ENCODE measurements around the gene LAMA5.

Gene LAMA5

GRCh38 chr20:62378215-62378614, 11.1 kb upstream of the LAMA5 start:
- TF ChIP-seq TAF1 (IDR thresholded peaks at IDR 0.05; ENCODE audit: low read depth): peak; percentile 32; the same call in 1 of the 2 replicates
- TF ChIP-seq USF1 (IDR thresholded peaks at IDR 0.05): no peak
- TF ChIP-seq EP300 (IDR thresholded peaks at IDR 0.05; ENCODE audit: borderline replicate concordance): peak; percentile 86
- peak; percentile 71 for TF ChIP-seq TEAD4 (IDR thresholded peaks at IDR 0.05)
- TF ChIP-seq MAX (IDR thresholded peaks at IDR 0.05): peak; percentile 84
- peak; percentile 54 for TF ChIP-seq TCF12 (IDR thresholded peaks at IDR 0.05; ENCODE audit: low read depth)

- peak; percentile 100 for TF ChIP-seq TCF12 (IDR thresholded peaks at IDR 0.05; ENCODE audit: low read depth)
- no peak for TF ChIP-seq TAF1 (IDR thresholded peaks at IDR 0.05; ENCODE audit: low read depth)
- peak; percentile 7; the same call in 1 of the 2 replicates for TF ChIP-seq REST (IDR thresholded peaks at IDR 0.05; ENCODE audit: low read depth)
- TF ChIP-seq FOXM1 (IDR thresholded peaks at IDR 0.05; ENCODE audit: borderline replicate concordance, low read depth): peak; percentile 99
- TF ChIP-seq CREB1 (IDR thresholded peaks at IDR 0.05; ENCODE audit: low read depth): no peak
- peak; percentile 35 for TF ChIP-seq USF1 (IDR thresholded peaks at IDR 0.05)
- peak; percentile 99 for TF ChIP-seq ZBTB7A (IDR thresholded peaks at IDR 0.05; ENCODE audit: low read depth)
- peak; percentile 66 for TF ChIP-seq YY1 (IDR thresholded peaks at IDR 0.05; ENCODE audit: low read depth)
- TF ChIP-seq MAX (IDR thresholded peaks at IDR 0.05): peak; percentile 72
- TF ChIP-seq CEBPB (IDR thresholded peaks at IDR 0.05): peak; percentile 53; the same call in 1 of the 2 replicates
- TF ChIP-seq NFIC (IDR thresholded peaks at IDR 0.05): peak; percentile 100
- peak; percentile 30; the same call in 1 of the 2 replicates for TF ChIP-seq RAD21 (IDR thresholded peaks at IDR 0.05; ENCODE audit: low read depth)
- TF ChIP-seq EGR1 (IDR thresholded peaks at IDR 0.05): peak; percentile 62
- peak; percentile 100 for TF ChIP-seq EP300 (IDR thresholded peaks at IDR 0.05; ENCODE audit: borderline replicate concordance)
- TF ChIP-seq TEAD4 (IDR thresholded peaks at IDR 0.05): peak; percentile 96
Observed at GRCh38 chr20:62377615-62378178, 10.6 kb upstream of the LAMA5 start.

GRCh38 chr20:62377064-62377461, 10.0 kb upstream of the LAMA5 start:
- TF ChIP-seq TEAD4 (IDR thresholded peaks at IDR 0.05): no peak
- TF ChIP-seq RAD21 (IDR thresholded peaks at IDR 0.05; ENCODE audit: low read depth): no peak
- TF ChIP-seq REST (IDR thresholded peaks at IDR 0.05; ENCODE audit: low read depth): no peak
- no peak for TF ChIP-seq FOXM1 (IDR thresholded peaks at IDR 0.05; ENCODE audit: borderline replicate concordance, low read depth)
- TF ChIP-seq ZBTB7A (IDR thresholded peaks at IDR 0.05; ENCODE audit: low read depth): no peak
- no peak for TF ChIP-seq TAF1 (IDR thresholded peaks at IDR 0.05; ENCODE audit: low read depth)
- no peak for TF ChIP-seq NFIC (IDR thresholded peaks at IDR 0.05)
- TF ChIP-seq MAX (IDR thresholded peaks at IDR 0.05): no peak
- no peak for TF ChIP-seq USF1 (IDR thresholded peaks at IDR 0.05)
- no peak for TF ChIP-seq CEBPB (IDR thresholded peaks at IDR 0.05)
- no peak for TF ChIP-seq EGR1 (IDR thresholded peaks at IDR 0.05)
- no peak for TF ChIP-seq YY1 (IDR thresholded peaks at IDR 0.05; ENCODE audit: low read depth)
- TF ChIP-seq CREB1 (IDR thresholded peaks at IDR 0.05; ENCODE audit: low read depth): no peak
- TF ChIP-seq EP300 (IDR thresholded peaks at IDR 0.05; ENCODE audit: borderline replicate concordance): no peak
- no peak for TF ChIP-seq TCF12 (IDR thresholded peaks at IDR 0.05; ENCODE audit: low read depth)

- peak; percentile 81 for TF ChIP-seq ZBTB7A (IDR thresholded peaks at IDR 0.05; ENCODE audit: low read depth)
- TF ChIP-seq MAX (IDR thresholded peaks at IDR 0.05): peak; percentile 53; the same call in 1 of the 2 replicates
- no peak for TF ChIP-seq YY1 (IDR thresholded peaks at IDR 0.05; ENCODE audit: low read depth)
- TF ChIP-seq TCF12 (IDR thresholded peaks at IDR 0.05; ENCODE audit: low read depth): peak; percentile 84
- no peak for TF ChIP-seq USF1 (IDR thresholded peaks at IDR 0.05)
- peak; percentile 42; the same call in 1 of the 2 replicates for TF ChIP-seq TAF1 (IDR thresholded peaks at IDR 0.05; ENCODE audit: low read depth)
- peak; percentile 45; the same call in 1 of the 2 replicates for TF ChIP-seq RAD21 (IDR thresholded peaks at IDR 0.05; ENCODE audit: low read depth)
- no peak for TF ChIP-seq CEBPB (IDR thresholded peaks at IDR 0.05)
- peak; percentile 90 for TF ChIP-seq EP300 (IDR thresholded peaks at IDR 0.05; ENCODE audit: borderline replicate concordance)
- peak; percentile 58; the same call in 1 of the 2 replicates for TF ChIP-seq FOXM1 (IDR thresholded peaks at IDR 0.05; ENCODE audit: borderline replicate concordance, low read depth)
- peak; percentile 91 for TF ChIP-seq TEAD4 (IDR thresholded peaks at IDR 0.05)
- peak; percentile 92 for TF ChIP-seq NFIC (IDR thresholded peaks at IDR 0.05)
- TF ChIP-seq EGR1 (IDR thresholded peaks at IDR 0.05): no peak
Observed at GRCh38 chr20:62376112-62377063, 9.3 kb upstream of the LAMA5 start.
